ENCODE results near the gene ARHGAP28.

GRCh38 chr18:6956495-6956894 lies 227.0 kb downstream of the ARHGAP28 start:
- TF ChIP-seq EZH2 (IDR thresholded peaks at IDR 0.05; ENCODE audit: insufficient read depth, poor library complexity, severe bottlenecking) (no peak), EZH2phosphoT487 (IDR thresholded peaks at IDR 0.05; ENCODE audit: insufficient read depth, low read depth) (no peak)

Data from GM23248 (cell line).